GM10266 (cell line): ENCODE results near the gene EMX2.

Experiments used
- DNase-seq: peaks from one replicate; pipeline ENCODE4 v3.0.0; 2012; ENCODE audit errors: extremely low spot score
- CTCF ChIP-seq: IDR thresholded peaks from 2 replicates; pipeline ENCODE4 v1.5.1; 2012; ENCODE audit warnings: mild to moderate bottlenecking, low read depth; ENCODE audit not compliant: control insufficient read depth, insufficient read depth; ENCODE audit errors: missing control alignments

The EMX2 gene

DNA sequence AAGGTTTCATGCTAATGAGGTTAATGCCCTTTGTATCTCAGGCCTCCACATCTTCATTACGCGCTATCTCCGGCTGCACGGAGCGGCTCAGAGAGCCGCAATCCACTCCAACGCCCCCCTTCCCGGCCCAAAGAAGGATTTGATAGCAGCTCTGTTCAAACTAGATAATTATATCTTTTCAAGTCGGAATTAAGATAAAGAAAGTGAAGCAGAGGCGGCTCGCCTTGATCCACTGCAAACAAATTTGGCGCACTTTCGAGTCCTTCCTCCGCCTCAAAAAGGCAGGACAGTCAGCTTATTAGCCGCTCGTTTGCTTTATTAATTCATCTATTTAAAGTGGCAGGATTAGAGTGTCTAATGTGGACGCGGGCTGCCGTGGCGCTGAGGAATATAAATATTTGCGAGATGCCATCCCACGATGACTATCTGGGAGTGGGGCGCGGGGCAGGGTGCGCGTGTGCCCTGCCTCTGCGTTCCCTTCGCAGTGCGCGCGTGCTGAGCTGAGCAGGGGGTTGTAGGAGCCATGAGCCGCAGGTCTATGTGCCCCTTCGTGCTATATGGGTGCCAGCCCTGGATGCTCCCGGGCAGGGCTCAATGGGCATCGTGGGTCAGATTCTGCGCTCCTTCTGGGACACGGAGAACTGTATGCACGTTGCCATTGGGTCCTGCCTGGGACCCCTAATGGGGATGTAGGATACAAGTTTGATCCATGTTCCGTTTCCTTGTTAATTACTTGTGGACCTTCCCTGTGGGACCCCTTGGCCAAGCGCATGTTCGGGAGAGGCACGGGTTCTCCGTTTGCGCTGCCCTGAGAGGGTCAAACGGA lies 9.0 kb downstream of the EMX2 start:
- DNase-seq = no peak
- no peak for TF ChIP-seq CTCF

DNA sequence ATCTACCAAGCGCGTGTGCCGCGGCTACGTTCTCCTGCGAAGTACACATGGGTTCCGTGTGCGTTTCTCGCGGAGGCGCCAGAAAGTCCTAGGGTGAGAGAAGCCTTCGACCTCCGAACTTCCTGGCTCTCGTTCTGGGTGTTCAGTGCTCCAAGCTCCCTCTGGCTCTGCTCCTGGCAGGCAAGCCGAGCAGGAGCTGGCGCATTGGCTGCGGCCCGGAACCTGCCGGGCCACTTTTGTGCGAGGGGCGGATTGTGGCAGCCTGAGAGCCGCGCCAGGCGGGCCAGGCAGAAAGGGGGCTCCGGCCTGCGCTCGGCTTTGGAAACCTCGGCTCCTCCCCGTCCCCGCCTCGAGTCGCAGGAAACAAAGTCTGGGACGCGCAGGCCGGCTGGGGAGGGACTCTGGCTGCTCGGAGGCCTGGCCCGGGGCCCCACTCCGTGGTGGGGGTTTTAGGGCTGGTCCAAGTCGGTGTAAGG lies 9.6 kb downstream of the EMX2 start:
- no peak for TF ChIP-seq CTCF
- no peak for DNase-seq

DNA sequence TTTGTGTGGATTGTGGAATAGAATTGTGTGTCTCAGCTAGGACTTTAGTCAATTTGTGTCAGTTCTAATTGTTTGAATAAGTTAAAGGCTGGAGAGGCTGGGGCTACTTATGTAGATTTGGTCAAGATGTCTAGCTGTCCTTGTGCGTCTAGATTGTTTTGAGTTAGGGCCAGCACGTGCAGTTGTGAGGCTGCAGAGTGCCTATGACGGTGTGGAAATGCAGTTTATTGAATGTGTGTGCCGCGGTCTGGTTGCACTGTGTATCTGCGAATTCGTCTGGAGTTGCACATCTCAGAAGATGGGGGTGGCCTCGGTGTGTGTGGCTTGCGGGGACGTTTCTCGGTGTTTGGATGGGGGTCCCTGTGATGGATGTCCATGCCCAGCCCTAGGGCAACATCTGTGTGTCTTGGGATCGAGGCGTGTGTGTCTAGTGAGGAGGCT lies 10.2 kb downstream of the EMX2 start:
- no peak for TF ChIP-seq CTCF
- DNase-seq = no peak

DNA sequence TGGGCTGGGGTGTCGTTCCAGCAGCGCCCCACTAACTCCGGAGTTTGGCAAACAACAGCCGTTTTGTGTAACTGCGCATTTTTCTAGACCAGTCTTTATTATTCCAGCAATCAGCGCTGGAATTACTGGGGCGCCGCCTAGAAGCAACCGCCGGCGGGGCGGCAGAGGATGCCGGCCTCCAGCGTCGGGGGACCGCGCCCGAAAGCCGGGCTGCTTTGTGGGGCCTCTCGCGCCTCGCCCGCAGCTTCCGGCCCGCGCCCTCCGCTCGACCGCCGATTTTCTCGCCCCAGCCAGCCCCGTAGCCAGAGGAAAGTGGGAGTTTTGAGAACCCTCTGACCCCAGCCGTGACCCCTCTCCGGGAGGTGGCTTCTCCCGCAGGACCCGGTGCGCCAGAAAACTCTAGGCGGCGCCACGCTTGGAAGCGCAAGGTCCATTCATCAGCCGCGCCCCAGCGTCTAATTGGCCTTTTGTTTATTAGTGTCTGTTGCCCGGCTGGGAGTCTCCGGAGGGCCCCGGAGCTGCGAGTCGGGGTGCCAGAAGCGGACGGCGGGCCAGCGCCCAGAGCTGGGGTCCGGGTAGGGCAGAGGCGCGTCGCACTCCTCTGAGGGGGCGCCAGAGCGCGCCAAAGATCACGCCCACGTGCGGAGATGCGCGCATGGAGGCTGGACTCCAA lies 10.7 kb downstream of the EMX2 start:
- DNase-seq = no peak
- TF ChIP-seq CTCF = peak; percentile 13

DNA sequence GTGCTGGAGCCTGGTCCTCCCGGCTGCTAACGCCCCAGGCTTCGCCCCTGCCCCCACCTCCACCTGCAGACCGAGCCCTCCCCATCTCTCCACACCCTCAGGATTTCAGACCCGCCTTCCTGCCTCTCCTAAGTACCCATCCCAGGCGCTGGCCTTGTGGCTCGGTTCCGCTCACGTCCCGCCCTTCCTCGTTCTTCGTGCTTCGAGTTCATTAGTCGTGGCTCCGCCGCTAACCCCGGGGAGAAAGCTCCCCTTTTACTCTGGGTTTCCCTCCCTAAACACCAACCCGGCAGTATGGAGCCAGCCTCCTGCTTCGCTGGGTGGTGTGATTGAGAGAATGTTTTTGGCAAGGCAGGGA lies 11.2 kb downstream of the EMX2 start:
- TF ChIP-seq CTCF = no peak
- DNase-seq = no peak

- TF ChIP-seq CTCF = no peak
- no peak for DNase-seq
These were observed 11.8 kb downstream of the EMX2 start for GRCh38 chr10:117554241-117554814.
